Upper lobe of left lung (tissue), 6 donors: ENCODE data around the gene BTNL2. TPM values are rescaled to one million over a fixed set of nuclear protein-coding genes. Genes with fewer than 3 reads are reported as not detected.

Experiments used
- ATAC-seq, 2 donors: fragments of 200-7000 bp; cut with Tn5 transposase; one replicate each; pipeline ENCODE4 v1.9.1; 2022; ENCODE audit warnings: mild to moderate bottlenecking in 2 of 2, moderate library complexity in 2 of 2; ENCODE audit not compliant: low FRiP score in 2 of 2
- DNase-seq, 2 donors: peaks; one replicate each; pipeline ENCODE4 v3.0.0-alpha.2; 2019 to 2020
- H3K27ac ChIP-seq, 4 donors: fragments of 200-600 bp; sonication (generic); one replicate each; pipeline ENCODE4 v1.5.1; 2016 to 2019
- H3K27me3 ChIP-seq, 4 donors: fragments of 200-600 bp; sonication (generic); one replicate each; pipeline ENCODE4 v1.5.1; 2017 to 2019
- H3K36me3 ChIP-seq, 4 donors: fragments of 200-600 bp; sonication (generic); one replicate each; pipeline ENCODE4 v1.5.1; 2016 to 2019
- H3K4me1 ChIP-seq, 4 donors: fragments of 200-600 bp; sonication (generic); one replicate each; pipeline ENCODE4 v1.5.1; 2018 to 2019
- H3K4me3 ChIP-seq, 4 donors: fragments of 200-600 bp; sonication (generic); one replicate each; pipeline ENCODE4 v1.5.1; 2017 to 2019; ENCODE audit warnings: mild to moderate bottlenecking in 2 of 4, moderate library complexity in 1 of 4
- H3K9me3 ChIP-seq, 4 donors: fragments of 200-600 bp; sonication (generic); one replicate each; pipeline ENCODE4 v1.5.1; 2018 to 2019
- CTCF ChIP-seq, 6 experiments: fragments of 450-650 bp in 4 of 6; fragments of 200-600 bp in 2 of 6; sonication (generic) in 2 of 6; IDR thresholded peaks; one replicate each; pipeline ENCODE4 v1.5.1; 2016 to 2019; ENCODE audit warnings: antibody characterized with exemption in 6 of 6
- EP300 ChIP-seq, 4 donors: sonication (generic); formaldehyde crosslinking; IDR thresholded peaks; one replicate each; pipeline ENCODE4 v1.5.1; 2017; ENCODE audit warnings: antibody characterized with exemption in 4 of 4, control low read depth in 2 of 4
- POLR2A ChIP-seq, 4 donors: fragments of 450-650 bp; IDR thresholded peaks; one replicate each; pipeline ENCODE4 v1.5.1; 2016 to 2017; ENCODE audit warnings: antibody characterized with exemption in 4 of 4, mild to moderate bottlenecking in 2 of 4
- POLR2AphosphoS5 ChIP-seq, 2 donors: sonication (generic); formaldehyde crosslinking; IDR thresholded peaks; one replicate each; pipeline ENCODE4 v1.5.1; 2017; ENCODE audit warnings: antibody characterized with exemption in 2 of 2
- WGBS, 2 donors: methylation state at CpG; one replicate each; pipeline ENCODE4 v1.1.5; 2017 to 2018; 5-methylcytosine and 5-hydroxymethylcytosine counted together
- total RNA-seq, 6 donors: library from RNA; depleted of rRNA in 4 of 6; stranded (reverse); fragments of >200 nt in 4 of 6; gene quantifications; one replicate each; pipeline versions ENCODE4 v1.1.0 to v1.2.1, GENCODE V29; 2016 to 2021
- donor health status: DM: no; HTN: no; CAD: no; lungs with moderate emphysema.
- donor health status: DM: no; HTN: yes; CAD: no; lungs with severe emphysema.

The BTNL2 gene
- total RNA-seq, 6 donors from 2014 or later: not detected

GRCh38 chr6:32387589-32388340 lies 19.2 kb downstream of the BTNL2 start:
- H3K9me3 ChIP-seq: no peaks in the 10 kb centered on the region
- ATAC-seq: no peak
- peaks cover 0 to 3% (median 0%) of the 10 kb centered on the region in 4 donors for H3K4me1 ChIP-seq
- WGBS, 2 donors: 39 to 40% methylated on average over 6 of the region's 6 CpGs
- no peak for DNase-seq
- H3K27ac ChIP-seq: no peak overlapping the region
- TF ChIP-seq EP300 (IDR thresholded peaks at IDR 0.05) (no peak), POLR2A (IDR thresholded peaks at IDR 0.05) (no peak), CTCF (IDR thresholded peaks at IDR 0.05) (no peak), POLR2AphosphoS5 (IDR thresholded peaks at IDR 0.05) (no peak)
- H3K4me3 ChIP-seq: no peak overlapping the region
- H3K27me3 ChIP-seq: no peaks in the 10 kb centered on the region
- no peaks in the 10 kb centered on the region for H3K36me3 ChIP-seq

GRCh38 chr6:32386040-32386439 lies 20.9 kb downstream of the BTNL2 start:
- Histone ChIP-seq H3K4me1 (peaks cover 0 to 3% (median 0%) of the 10 kb centered on the region in 4 donors), H3K9me3 (no peaks in the 10 kb centered on the region), H3K36me3 (no peaks in the 10 kb centered on the region), H3K4me3 (no peak overlapping the region), H3K27ac (no peak overlapping the region), H3K27me3 (no peaks in the 10 kb centered on the region)
- ATAC-seq (no peak), DNase-seq (no peak)
- no peak for TF ChIP-seq POLR2A (IDR thresholded peaks at IDR 0.05)
- no peak for TF ChIP-seq CTCF (IDR thresholded peaks at IDR 0.05)
- TF ChIP-seq POLR2AphosphoS5 (IDR thresholded peaks at IDR 0.05): no peak
- TF ChIP-seq EP300 (IDR thresholded peaks at IDR 0.05): no peak
- 88 to 93% methylated on average over 1 of the region's 1 CpG for WGBS, 2 donors

- WGBS, 2 donors: 18 to 47% methylated on average over 1 of the region's 1 CpG
- H3K4me3 ChIP-seq: no peak overlapping the region
- H3K27me3 ChIP-seq: no peaks in the 10 kb centered on the region
- no peak for ATAC-seq
- no peaks in the 10 kb centered on the region for H3K9me3 ChIP-seq
- no peaks in the 10 kb centered on the region for H3K36me3 ChIP-seq
- no peak for TF ChIP-seq CTCF (IDR thresholded peaks at IDR 0.05)
- H3K27ac ChIP-seq: no peak overlapping the region
- peaks cover 0 to 3% (median 0%) of the 10 kb centered on the region in 4 donors for H3K4me1 ChIP-seq
- DNase-seq: no peak
These were observed 24.1 kb downstream of the BTNL2 start for GRCh38 chr6:32382757-32383420.

GRCh38 chr6:32379545-32379944 lies 27.4 kb downstream of the BTNL2 start:
- no peaks in the 10 kb centered on the region for H3K4me1 ChIP-seq
- no peak overlapping the region for H3K4me3 ChIP-seq
- ATAC-seq: no peak
- no peaks in the 10 kb centered on the region for H3K36me3 ChIP-seq
- WGBS, 2 donors: 54 to 75% methylated on average over 2 of the region's 2 CpGs
- H3K27me3 ChIP-seq: no peaks in the 10 kb centered on the region
- no peak for DNase-seq
- no peaks in the 10 kb centered on the region for H3K9me3 ChIP-seq
- TF ChIP-seq EP300 (IDR thresholded peaks at IDR 0.05): no peak
- TF ChIP-seq CTCF (IDR thresholded peaks at IDR 0.05): no peak
- H3K27ac ChIP-seq: no peak overlapping the region
